CD4-positive, alpha-beta memory T cell (primary cell): ENCODE results near the gene AGMO. TPM values are rescaled to one million over a fixed set of nuclear protein-coding genes. Genes with fewer than 3 reads are reported as not detected.

Experiments
- CTCF ChIA-PET: fragments of 350-600 bp; sonication (Branson Sonifier 250); formaldehyde crosslinking; loops from one replicate; lab custom pipeline; 2021; ENCODE audit warnings: inconsistent platforms; ENCODE audit not compliant: partially characterized antibody; lab: Charles Lee
- POLR2A ChIA-PET: fragments of 350-600 bp; sonication (Branson Sonifier 250); formaldehyde crosslinking; loops from one replicate; lab custom pipeline; 2021; ENCODE audit not compliant: partially characterized antibody; lab: Charles Lee
- DNase-seq, 5 donors: peaks; one replicate each; pipeline versions ENCODE4 v3.0.0 to v3.0.0-alpha.2; 2020 to 2022; ENCODE audit warnings: mixed read lengths in 1 of 5
- H3K27ac ChIP-seq: one replicate; pipeline ENCODE4 v1.7.0; 2013; ENCODE audit warnings: low read depth, low read length
- H3K27me3 ChIP-seq: 2 replicates; pipeline ENCODE4 v1.7.0; 2013; ENCODE audit warnings: mild to moderate bottlenecking, low read length, moderate library complexity; ENCODE audit not compliant: insufficient read depth
- H3K36me3 ChIP-seq: 2 replicates; pipeline ENCODE4 v1.7.0; 2013; ENCODE audit warnings: mild to moderate bottlenecking, low read length, moderate library complexity; ENCODE audit not compliant: insufficient read depth
- H3K4me1 ChIP-seq: 2 replicates; pipeline ENCODE4 v1.7.0; 2013; ENCODE audit warnings: mild to moderate bottlenecking, low read length, moderate library complexity; ENCODE audit not compliant: insufficient read depth
- H3K4me3 ChIP-seq, 2 donors: one replicate each; pipeline ENCODE4 v1.7.0; 2013; ENCODE audit warnings: low read length in 2 of 2, mild to moderate bottlenecking in 1 of 2
- H3K9me3 ChIP-seq, 2 donors: one replicate each; pipeline ENCODE4 v1.7.0; 2013; ENCODE audit warnings: low read length in 2 of 2, control low read depth in 1 of 2; ENCODE audit not compliant: control insufficient read depth in 1 of 2
- H3K27ac Mint-ChIP-seq, 7 donors: one replicate each; pipeline ENCODE4 v1.8.0; 2020 to 2021; ENCODE audit warnings: mixed read lengths in 7 of 7, mild to moderate bottlenecking in 6 of 7, inconsistent platforms in 3 of 7, moderate library complexity in 3 of 7
- H3K27me3 Mint-ChIP-seq, 2 donors: one replicate each; pipeline ENCODE4 v1.8.0; 2020 to 2021; ENCODE audit warnings: mixed read lengths in 2 of 2
- H3K36me3 Mint-ChIP-seq, 2 donors: one replicate each; pipeline ENCODE4 v1.8.0; 2020 to 2021; ENCODE audit warnings: mixed read lengths in 2 of 2, inconsistent platforms in 1 of 2, mild to moderate bottlenecking in 1 of 2
- H3K4me1 Mint-ChIP-seq, 4 donors: one replicate each; pipeline ENCODE4 v1.8.0; 2020 to 2021; ENCODE audit warnings: mixed read lengths in 4 of 4, mild to moderate bottlenecking in 1 of 4
- H3K4me3 Mint-ChIP-seq, 8 donors: one replicate each; pipeline ENCODE4 v1.8.0; 2020 to 2021; ENCODE audit warnings: mixed read lengths in 8 of 8, mild to moderate bottlenecking in 7 of 8, moderate library complexity in 6 of 8, inconsistent platforms in 3 of 8
- H3K9me3 Mint-ChIP-seq, 8 donors: one replicate each; pipeline ENCODE4 v1.8.0; 2020 to 2021; ENCODE audit warnings: mixed read lengths in 8 of 8, mild to moderate bottlenecking in 5 of 8, inconsistent platforms in 3 of 8, moderate library complexity in 1 of 8
- intact Hi-C: fragments of 100-400 bp; cut with micrococcal nuclease; formaldehyde crosslinking; loops from one replicate; pipeline ENCODE4 v1.15.1; 2023
- polyA plus RNA-seq, 2 donors: library from polyadenylated mRNA; unstranded; fragments of 300-500 nt; fragmentation: Illumina TruSeq; gene quantifications; one replicate each; pipeline ENCODE4 v1.2.3, GENCODE V29; 2021
- total RNA-seq, 2 experiments: library from RNA; stranded (reverse); gene quantifications; one replicate each; pipeline ENCODE4 v1.2.3, GENCODE V29; 2021

Gene AGMO
- total and polyA plus RNA-seq, 4 experiments from 2014 or later = not detected

DNA sequence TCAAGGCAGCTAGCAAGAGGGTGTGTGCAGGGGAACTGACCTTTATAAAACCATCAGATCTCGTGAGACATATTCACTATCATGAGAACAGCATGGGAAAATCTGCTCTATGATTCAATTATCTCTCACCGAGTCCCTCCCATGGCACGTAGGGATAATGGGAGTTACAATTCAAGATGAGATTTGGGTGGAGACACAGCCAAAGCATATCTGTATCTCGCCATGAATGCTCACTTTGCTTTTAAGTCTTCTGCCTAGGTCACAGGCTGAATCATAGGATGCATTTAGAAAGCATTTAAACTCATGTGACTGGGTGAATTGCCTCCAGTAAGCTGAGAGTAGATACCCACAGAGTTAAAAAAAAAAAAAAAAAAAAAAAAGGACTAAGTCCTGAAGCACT is 220.0 kb downstream of the AGMO start:
- Mint-ChIP-seq H3K36me3 (no peaks in the 10 kb centered on the region), H3K4me3 (no peak overlapping the region), H3K27ac (no peak overlapping the region), H3K4me1 (no peaks in the 10 kb centered on the region), H3K9me3 (peaks cover 0 to 7% (median under 1%) of the 10 kb centered on the region in 8 donors), H3K27me3 (no peaks in the 10 kb centered on the region)
- no peak for DNase-seq
- no peak overlapping the region for H3K27ac ChIP-seq
- no peak overlapping the region for H3K4me3 ChIP-seq
- intact Hi-C loops = no loop called here
- POLR2A ChIA-PET = no interaction called here
- H3K36me3 ChIP-seq = no peaks in the 10 kb centered on the region
- no peaks in the 10 kb centered on the region for H3K27me3 ChIP-seq
- no peaks in the 10 kb centered on the region for H3K4me1 ChIP-seq
- CTCF ChIA-PET = no interaction called here
- no peaks in the 10 kb centered on the region for H3K9me3 ChIP-seq

DNA sequence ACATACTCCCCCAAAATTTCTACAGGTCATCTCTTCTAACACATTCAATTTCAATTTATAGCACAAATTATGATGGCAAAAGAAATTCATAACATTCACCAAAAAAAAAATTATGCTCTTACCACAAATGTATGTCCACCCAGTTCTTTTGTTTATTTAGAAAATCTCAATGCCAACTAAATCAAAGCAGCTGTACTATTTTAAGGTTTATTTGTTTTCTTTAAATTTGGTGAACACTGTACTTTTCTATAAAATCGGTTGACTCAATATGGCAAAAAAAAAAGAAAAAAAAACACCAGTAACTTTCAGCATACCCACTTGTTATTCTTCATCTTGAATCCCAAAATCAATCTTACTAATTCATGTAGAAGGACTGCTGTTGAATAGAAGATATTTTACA is 225.7 kb downstream of the AGMO start:
- CTCF ChIA-PET = no interaction called here
- H3K36me3 ChIP-seq = no peaks in the 10 kb centered on the region
- H3K4me3 ChIP-seq = no peak overlapping the region
- no peaks in the 10 kb centered on the region for H3K9me3 ChIP-seq
- Mint-ChIP-seq H3K36me3 (no peaks in the 10 kb centered on the region), H3K9me3 (peaks cover 0 to 2% (median 0%) of the 10 kb centered on the region in 8 donors), H3K27me3 (no peaks in the 10 kb centered on the region), H3K27ac (no peak overlapping the region), H3K4me1 (no peaks in the 10 kb centered on the region), H3K4me3 (no peak overlapping the region)
- H3K27me3 ChIP-seq = no peaks in the 10 kb centered on the region
- intact Hi-C loops = no loop called here
- POLR2A ChIA-PET = interaction anchor here (0.6 kb wide), 1 partner anchor 41 kb away, joined by 5 read pairs; no protein-coding TSS in a partner anchor
- DNase-seq = no peak
- H3K4me1 ChIP-seq = no peaks in the 10 kb centered on the region
- no peak overlapping the region for H3K27ac ChIP-seq

DNA sequence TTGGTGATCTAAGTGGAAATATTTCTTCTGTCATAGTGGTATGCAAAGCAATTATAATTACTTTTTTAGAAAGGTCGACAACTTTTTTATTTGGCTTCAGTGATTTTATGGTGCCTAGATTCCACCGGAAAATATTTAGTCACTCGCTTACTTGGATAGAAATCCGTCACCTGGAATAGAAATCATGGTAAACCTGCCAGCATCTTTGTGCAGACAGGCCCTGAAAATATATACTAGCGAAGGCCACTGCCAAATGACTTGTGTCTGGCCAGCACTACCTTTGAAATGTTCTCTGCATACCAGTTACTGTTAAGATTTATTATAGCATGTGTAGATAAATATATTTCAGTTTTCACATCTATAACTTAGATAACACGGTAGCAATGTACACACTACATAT is 226.4 kb downstream of the AGMO start:
- intact Hi-C loops = no loop called here
- no peaks in the 10 kb centered on the region for H3K4me1 ChIP-seq
- H3K36me3 ChIP-seq = no peaks in the 10 kb centered on the region
- Mint-ChIP-seq H3K4me3 (no peak overlapping the region), H3K4me1 (no peaks in the 10 kb centered on the region), H3K27me3 (no peaks in the 10 kb centered on the region), H3K9me3 (peaks cover 0 to 2% (median 0%) of the 10 kb centered on the region in 8 donors), H3K36me3 (no peaks in the 10 kb centered on the region), H3K27ac (no peak overlapping the region)
- ChIA-PET CTCF (interaction anchor here (0.6 kb wide), 1 partner anchor 449 kb away, joined by 3 read pairs; no protein-coding TSS in a partner anchor), POLR2A (no interaction called here)
- H3K27ac ChIP-seq = no peak overlapping the region
- no peaks in the 10 kb centered on the region for H3K9me3 ChIP-seq
- DNase-seq = no peak
- H3K27me3 ChIP-seq = no peaks in the 10 kb centered on the region
- H3K4me3 ChIP-seq = no peak overlapping the region

DNA sequence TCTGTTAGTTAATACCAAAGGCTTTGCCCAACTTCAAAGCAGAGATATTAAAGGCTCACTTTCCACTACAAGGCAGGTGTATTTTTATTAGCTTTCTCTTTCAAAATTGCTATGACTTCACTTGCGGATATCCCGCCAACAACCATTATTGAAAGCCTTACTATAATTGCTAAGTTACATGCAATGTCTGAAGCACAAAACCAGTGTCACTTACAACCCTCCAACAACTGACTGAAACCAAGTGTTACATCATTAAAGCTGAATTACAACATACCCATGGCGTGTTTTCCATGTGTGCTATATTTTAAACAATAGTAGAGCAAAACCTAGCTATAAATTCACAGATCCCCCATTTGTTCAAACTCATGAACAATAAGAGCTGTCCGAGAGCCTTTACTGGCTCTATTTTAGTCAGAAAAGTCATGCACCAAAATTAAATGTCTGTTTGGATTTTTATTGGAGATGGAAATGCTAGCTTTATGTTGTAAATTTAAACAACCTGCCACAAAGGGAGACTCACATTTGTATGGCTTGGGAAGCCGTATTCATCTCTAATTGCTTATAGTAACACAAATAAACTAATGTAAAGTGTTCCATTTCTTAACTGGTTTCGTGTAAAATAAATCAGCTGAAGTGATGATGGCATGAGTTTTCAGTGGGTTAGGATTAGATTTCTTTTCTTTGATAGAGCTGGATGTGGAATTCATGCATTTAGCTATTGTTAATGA is 227.1 kb downstream of the AGMO start:
- Mint-ChIP-seq H3K4me3 (no peak overlapping the region), H3K4me1 (no peaks in the 10 kb centered on the region), H3K27me3 (no peaks in the 10 kb centered on the region), H3K27ac (no peak overlapping the region), H3K9me3 (peaks cover 0 to 2% (median 0%) of the 10 kb centered on the region in 8 donors), H3K36me3 (no peaks in the 10 kb centered on the region)
- intact Hi-C loops = no loop called here
- Histone ChIP-seq H3K9me3 (no peaks in the 10 kb centered on the region), H3K27ac (no peak overlapping the region), H3K27me3 (no peaks in the 10 kb centered on the region), H3K36me3 (no peaks in the 10 kb centered on the region), H3K4me3 (no peak overlapping the region), H3K4me1 (no peaks in the 10 kb centered on the region)
- DNase-seq = no peak
- ChIA-PET POLR2A (no interaction called here), CTCF (interaction anchor here (0.6 kb wide), 1 partner anchor 449 kb away, joined by 3 read pairs; no protein-coding TSS in a partner anchor)

DNA sequence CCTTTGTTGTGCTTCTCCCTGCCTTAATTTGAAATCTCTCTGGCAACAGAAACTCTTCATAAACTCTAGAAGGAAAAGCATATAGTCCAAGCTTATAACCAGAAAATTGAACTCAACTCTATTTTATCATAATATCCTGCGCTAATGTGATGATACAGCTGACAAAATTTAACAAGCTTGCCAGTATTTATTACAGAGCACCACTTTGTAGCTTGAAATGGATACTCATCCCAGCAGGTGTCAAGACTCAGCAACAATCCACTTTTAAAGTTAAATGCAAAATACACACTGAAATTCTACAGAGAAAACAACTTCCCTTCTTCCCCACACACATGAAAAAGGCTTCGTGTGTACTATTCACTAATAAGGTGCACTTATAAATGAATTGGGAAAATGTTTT is 228.9 kb downstream of the AGMO start:
- no peaks in the 10 kb centered on the region for H3K27me3 Mint-ChIP-seq
- Histone ChIP-seq H3K4me3 (no peak overlapping the region), H3K36me3 (no peaks in the 10 kb centered on the region), H3K27me3 (no peaks in the 10 kb centered on the region), H3K9me3 (no peaks in the 10 kb centered on the region), H3K4me1 (no peaks in the 10 kb centered on the region), H3K27ac (no peak overlapping the region)
- no peak overlapping the region for H3K4me3 Mint-ChIP-seq
- H3K36me3 Mint-ChIP-seq = no peaks in the 10 kb centered on the region
- H3K27ac Mint-ChIP-seq = no peak overlapping the region
- ChIA-PET POLR2A (no interaction called here), CTCF (no interaction called here)
- intact Hi-C loops = no loop called here
- no peaks in the 10 kb centered on the region for H3K4me1 Mint-ChIP-seq
- DNase-seq = no peak
- peaks cover 0 to 3% (median 0%) of the 10 kb centered on the region in 8 donors for H3K9me3 Mint-ChIP-seq

DNA sequence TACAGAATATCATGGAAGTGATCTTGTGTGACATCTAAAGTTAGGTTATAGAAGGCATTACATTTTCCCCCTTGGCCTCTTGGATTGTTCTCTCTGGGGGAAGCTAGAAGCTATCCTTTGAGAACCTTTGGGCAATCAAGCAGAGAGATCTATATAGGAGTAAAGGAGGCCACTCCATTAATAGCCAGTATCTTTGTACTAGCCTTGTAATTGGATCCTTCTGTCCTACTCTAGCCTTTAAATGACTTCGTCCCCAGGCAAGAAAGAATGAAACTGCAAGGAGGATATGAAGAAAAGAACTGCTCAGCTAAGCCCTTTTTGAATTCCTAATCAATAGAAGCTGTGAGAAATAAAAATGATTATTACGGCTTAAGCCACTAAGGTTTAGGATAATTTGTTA is 230.9 kb downstream of the AGMO start:
- Histone ChIP-seq H3K4me1 (no peaks in the 10 kb centered on the region), H3K36me3 (no peaks in the 10 kb centered on the region), H3K9me3 (no peaks in the 10 kb centered on the region), H3K27ac (no peak overlapping the region), H3K27me3 (no peaks in the 10 kb centered on the region), H3K4me3 (no peak overlapping the region)
- Mint-ChIP-seq H3K9me3 (peaks cover 0 to 4% (median 0%) of the 10 kb centered on the region in 8 donors), H3K4me3 (no peak overlapping the region), H3K27ac (no peak overlapping the region), H3K4me1 (no peaks in the 10 kb centered on the region), H3K36me3 (no peaks in the 10 kb centered on the region), H3K27me3 (no peaks in the 10 kb centered on the region)
- CTCF ChIA-PET = no interaction called here
- DNase-seq = no peak
- intact Hi-C loops = no loop called here
- POLR2A ChIA-PET = no interaction called here

DNA sequence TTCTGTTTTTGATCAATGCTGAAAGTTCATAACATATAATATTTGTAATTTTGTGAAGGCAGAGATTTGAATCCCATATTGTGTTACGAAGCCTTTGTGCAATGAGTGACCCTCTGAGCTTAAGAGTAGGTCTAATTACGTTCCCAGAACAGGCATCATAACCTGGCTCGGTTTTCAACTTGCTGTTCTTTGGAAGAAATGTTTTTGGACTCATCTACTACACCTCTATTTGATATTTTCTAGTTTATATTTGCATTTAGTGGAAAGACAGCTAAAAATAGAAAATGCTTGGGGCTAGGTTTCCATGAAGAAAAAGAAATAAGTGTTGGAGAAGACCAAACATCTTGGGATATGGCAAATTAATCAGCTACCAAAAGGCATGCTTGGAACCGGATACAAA is 234.8 kb downstream of the AGMO start:
- no peaks in the 10 kb centered on the region for H3K27me3 Mint-ChIP-seq
- Histone ChIP-seq H3K27ac (no peak overlapping the region), H3K4me1 (no peaks in the 10 kb centered on the region), H3K27me3 (no peaks in the 10 kb centered on the region), H3K9me3 (no peaks in the 10 kb centered on the region), H3K36me3 (no peaks in the 10 kb centered on the region), H3K4me3 (no peak overlapping the region)
- peaks cover 0 to 4% (median 0%) of the 10 kb centered on the region in 8 donors for H3K9me3 Mint-ChIP-seq
- DNase-seq = no peak
- ChIA-PET POLR2A (no interaction called here), CTCF (interaction anchor here (0.8 kb wide), 1 partner anchor 35 kb away, joined by 3 read pairs; no protein-coding TSS in a partner anchor)
- no peaks in the 10 kb centered on the region for H3K36me3 Mint-ChIP-seq
- H3K4me3 Mint-ChIP-seq = no peak overlapping the region
- no peaks in the 10 kb centered on the region for H3K4me1 Mint-ChIP-seq
- no peak overlapping the region for H3K27ac Mint-ChIP-seq
- intact Hi-C loops = loop anchor here (5.0 kb wide), 1 partner anchor 1240 kb away; no protein-coding TSS in a partner anchor
